Keratinocyte (primary cell): ENCODE results near the gene ECSCR.

Experiments used
- EZH2 ChIP-seq: IDR thresholded peaks from one replicate; pipeline ENCODE4 v1.6.1; 2012; ENCODE audit warnings: inconsistent platforms, mild to moderate bottlenecking, low read length, moderate library complexity
- TF ChIP-seq, protein P1 (sequence below), 3 experiments: IDR thresholded peaks in 1 of 3; conservative IDR thresholded peaks in 1 of 3; optimal IDR thresholded peaks in 1 of 3; 2 replicates in 2 of 3; 3 replicates in 1 of 3; pipeline versions ENCODE3 to v1.5.1; 2011; ENCODE audit warnings: low read length in 3 of 3, mild to moderate bottlenecking in 3 of 3, moderate library complexity in 2 of 3, control low read depth in 1 of 3, inconsistent platforms in 1 of 3; ENCODE audit not compliant: insufficient read depth in 2 of 3; ENCODE audit errors: extremely low read depth in 1 of 3

DNA sequence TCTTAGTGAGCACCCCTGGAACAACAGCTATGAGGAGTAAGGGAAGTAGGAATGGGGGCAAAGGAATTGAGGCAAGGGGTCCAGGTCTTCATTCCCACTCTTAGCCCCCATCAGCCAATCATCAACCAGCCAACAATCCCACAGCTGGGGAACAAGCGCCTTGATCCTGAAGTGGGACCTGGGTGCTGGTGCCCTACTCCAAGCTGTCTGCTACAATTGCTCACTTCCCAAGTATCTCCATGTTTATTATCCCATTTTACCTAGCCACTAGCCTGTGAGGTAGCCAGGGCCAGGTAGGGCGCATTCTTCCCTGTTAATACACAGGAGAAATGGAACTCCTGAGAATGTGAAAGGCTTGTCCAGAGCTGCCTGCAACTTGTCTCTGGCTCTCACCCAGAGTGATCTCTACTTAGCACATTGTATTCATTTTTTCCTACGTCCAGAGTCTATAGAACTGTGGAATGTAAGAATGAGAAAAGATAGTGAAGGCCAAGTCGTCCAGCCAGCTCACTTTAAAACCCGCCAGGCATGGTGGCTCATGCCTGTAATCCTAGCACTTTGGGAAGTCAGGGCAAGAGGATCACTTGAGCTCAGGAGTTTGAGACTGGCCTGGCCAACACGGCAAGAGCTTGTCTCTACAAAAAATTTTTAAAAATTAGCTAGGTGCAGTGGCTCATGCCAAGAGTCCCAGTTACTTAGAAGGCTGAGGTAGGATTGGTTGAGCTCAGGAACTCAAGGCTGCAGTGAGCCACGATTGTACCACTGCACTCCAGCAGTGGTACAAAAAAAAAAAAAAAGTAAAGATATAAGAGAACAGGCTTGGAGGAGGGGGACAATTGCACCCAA is 17.0 kb downstream of the ECSCR start:
- TF ChIP-seq, protein P1, sequence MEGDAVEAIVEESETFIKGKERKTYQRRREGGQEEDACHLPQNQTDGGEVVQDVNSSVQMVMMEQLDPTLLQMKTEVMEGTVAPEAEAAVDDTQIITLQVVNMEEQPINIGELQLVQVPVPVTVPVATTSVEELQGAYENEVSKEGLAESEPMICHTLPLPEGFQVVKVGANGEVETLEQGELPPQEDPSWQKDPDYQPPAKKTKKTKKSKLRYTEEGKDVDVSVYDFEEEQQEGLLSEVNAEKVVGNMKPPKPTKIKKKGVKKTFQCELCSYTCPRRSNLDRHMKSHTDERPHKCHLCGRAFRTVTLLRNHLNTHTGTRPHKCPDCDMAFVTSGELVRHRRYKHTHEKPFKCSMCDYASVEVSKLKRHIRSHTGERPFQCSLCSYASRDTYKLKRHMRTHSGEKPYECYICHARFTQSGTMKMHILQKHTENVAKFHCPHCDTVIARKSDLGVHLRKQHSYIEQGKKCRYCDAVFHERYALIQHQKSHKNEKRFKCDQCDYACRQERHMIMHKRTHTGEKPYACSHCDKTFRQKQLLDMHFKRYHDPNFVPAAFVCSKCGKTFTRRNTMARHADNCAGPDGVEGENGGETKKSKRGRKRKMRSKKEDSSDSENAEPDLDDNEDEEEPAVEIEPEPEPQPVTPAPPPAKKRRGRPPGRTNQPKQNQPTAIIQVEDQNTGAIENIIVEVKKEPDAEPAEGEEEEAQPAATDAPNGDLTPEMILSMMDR (optimal IDR thresholded peaks at IDR 0.05 in 1 of 3, IDR thresholded peaks at IDR 0.05 in 1 of 3, conservative IDR thresholded peaks at IDR 0.05 in 1 of 3; ENCODE audit: extremely low read depth in 1 of 3, insufficient read depth in 2 of 3, low read length in 3 of 3) = no peak
- no peak for TF ChIP-seq EZH2
